ENCODE measurements around the gene MTSS2.

Gene MTSS2

GRCh38 chr16:70713824-70714223 lies 28.0 kb upstream of the MTSS2 start:
- no peak for DNase-seq

DNA sequence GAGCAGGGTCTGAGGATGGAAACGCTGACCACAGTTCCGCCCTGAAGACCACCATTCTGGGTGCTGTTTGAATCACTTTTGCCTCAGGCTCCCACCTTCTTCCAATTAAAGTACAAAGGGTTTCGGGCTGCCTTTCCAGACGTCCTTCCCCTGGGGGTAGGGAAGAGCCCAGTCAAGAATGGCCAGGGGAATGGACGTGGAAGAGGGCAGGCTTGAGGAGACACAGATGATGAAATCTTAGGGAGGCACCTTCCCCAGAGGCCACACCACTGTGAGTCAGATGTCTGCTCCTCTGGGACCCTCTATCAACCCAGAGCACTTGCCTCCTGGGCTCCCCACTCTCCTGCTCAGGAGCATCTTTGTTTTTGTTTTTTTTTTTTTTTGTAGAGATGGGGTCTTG lies 27.5 kb upstream of the MTSS2 start:
- no peak for DNase-seq

- DNase-seq: no peak
Measured at GRCh38 chr16:70712942-70713341, 27.1 kb upstream of the MTSS2 start.

GRCh38 chr16:70712359-70712758 lies 26.5 kb upstream of the MTSS2 start:
- DNase-seq: no peak

GRCh38 chr16:70711211-70712031 lies 25.6 kb upstream of the MTSS2 start:
- DNase-seq: no peak

- DNase-seq: no peak
Measured at GRCh38 chr16:70710422-70711210, 24.8 kb upstream of the MTSS2 start.

DNA sequence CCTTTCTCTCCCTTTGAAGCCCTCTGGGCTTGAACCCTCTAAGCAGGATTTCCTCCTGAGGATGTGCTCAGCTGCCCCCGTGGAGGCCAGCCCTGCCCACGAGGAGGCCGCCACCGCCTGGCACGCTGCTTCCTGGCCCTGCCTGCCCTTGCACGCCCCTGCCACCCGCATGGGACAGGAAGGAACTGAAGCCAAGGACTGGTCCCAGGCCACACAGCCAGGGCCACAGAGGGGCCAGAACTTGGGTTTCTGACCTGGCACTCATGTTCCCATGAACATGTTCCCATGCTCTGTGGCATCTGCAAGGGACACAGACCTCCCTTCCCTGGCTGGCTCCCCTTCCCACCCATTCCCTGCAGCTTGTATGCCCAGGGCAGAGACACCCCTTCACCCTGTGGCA lies 24.1 kb upstream of the MTSS2 start:
- no peak for DNase-seq

DNA sequence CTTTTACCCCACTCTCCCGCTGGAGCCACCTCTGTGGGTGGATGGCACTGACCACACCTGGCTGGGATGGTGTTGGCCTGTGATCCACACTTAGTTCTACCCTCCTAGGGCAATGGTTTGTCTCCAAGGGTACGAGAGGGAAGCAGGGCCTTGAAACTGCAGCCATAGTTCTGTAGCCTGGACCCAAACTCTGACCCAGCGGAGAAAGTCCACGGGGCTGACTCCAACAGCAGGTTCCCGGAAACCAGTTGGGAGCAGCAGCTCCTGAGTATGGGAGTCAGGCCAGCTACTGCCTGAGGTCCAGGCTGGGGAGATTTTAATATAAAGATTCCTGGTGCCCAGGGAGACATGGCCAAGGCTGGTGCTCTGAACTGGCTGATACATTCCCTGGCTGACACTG lies 23.6 kb upstream of the MTSS2 start:
- no peak for DNase-seq

DNA sequence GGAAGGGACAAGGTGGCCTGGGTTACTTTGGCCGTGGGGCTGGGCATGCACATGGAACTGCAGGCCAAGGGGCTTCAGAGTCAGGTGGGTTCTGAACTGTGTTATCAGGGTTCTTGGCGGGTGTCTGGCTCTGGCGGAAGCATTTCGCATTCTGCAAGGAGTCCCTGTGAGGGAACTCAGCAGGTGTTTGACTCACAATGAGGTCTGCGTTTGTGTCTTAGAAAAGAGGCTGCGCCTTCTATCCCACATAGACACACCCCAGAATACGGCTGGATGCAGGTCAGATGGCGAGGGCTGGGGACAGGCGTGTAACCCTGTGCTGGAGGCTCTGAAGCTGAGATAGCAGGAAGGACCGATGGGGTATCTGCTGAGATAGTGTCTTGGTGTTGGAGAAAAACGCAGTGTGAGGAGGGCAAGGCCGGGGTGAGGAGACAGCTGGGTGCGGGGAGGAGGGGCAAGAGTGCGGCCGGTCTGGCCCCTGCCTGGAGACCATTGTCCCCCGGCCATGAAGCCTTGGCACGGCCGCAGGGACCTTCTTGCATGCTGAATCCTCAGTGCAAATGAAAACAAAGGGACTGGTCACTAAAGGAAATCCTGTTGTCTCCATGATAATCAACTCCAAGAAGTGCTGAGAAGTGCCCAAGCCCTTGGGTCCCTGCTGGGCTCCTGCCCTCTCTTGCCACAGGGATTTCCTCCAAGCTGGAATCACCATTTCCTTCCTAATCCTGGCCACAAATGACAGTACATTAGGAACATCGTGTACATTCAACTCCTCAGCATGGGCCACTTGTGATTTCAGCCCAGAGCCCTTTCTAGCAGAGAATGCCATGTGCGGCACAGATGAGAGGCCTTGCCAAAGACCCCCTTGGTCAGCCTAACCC lies 22.8 kb upstream of the MTSS2 start:
- no peak for DNase-seq

GRCh38 chr16:70706948-70707465 lies 21.2 kb upstream of the MTSS2 start:
- no peak for DNase-seq

DNA sequence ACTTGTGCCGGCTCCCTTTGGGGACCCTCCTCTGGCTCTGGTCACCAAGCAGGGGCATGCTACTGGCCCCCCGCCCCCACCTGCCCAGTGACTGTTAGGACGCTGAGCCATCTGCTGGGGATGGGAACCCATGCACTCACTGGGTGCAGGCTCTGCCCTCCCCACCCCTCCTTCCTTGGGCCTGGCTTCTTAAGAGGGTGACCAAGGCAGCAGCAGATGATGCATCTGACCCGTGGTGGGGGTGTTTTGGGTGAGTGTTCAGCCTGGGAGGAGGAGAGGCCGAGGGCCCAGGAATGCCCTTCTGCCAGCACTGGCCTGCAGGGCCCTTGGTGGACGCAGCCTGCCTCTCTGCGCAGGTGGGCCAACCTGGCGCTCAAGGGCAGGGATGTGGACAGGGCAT lies 19.2 kb upstream of the MTSS2 start:
- DNase-seq: no peak

DNA sequence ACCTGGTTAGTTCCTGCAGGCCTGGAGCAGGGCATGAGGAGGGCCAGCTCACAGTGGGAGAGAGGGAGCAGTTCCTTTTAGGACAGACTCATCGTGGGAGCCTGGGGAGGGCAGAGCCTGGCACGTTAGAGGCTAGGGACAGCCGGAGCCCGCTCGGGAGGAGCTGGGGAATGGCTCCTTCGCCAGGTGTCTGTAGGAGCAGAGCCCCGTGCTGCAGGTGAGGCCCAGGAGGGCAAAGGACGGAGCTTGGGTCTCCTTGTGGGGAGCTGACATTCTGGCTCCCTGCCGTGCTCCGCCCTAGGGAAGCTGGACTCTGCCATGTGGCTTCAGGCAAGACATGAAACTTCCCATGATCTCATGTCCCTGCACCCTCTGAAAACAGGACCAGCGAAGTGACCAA lies 18.7 kb upstream of the MTSS2 start:
- no peak for DNase-seq

DNA sequence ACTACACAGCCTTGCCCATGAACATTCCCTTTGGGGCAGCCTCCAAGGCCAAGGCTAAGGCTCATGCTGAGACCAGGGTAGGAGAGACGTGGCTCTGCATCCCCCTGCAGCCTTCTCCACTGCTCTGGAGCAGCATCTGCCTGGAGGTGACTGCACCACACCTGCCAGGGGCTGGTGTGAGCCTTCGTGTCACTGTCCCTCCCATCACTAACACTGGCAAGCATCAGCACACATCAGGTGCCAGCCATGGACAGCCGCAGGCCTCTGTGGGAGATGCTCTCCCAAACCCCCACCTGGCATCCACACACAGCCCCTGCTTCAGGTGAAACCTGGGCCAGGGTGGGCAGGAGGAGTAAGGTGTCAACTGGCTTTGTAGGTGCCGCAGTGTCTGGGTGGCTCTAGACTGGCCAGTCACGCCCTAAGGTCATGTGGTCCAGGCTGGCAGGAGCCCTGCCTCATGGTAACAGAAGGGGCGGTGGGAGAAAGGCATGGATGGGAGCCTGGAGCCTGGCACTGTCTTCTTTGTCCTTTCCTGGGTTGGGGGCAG lies 18.1 kb upstream of the MTSS2 start:
- DNase-seq: no peak

- DNase-seq: no peak
Measured at GRCh38 chr16:70703041-70703834, 17.4 kb upstream of the MTSS2 start.

- DNase-seq: no peak
Measured at GRCh38 chr16:70702624-70703023, 16.8 kb upstream of the MTSS2 start.

GRCh38 chr16:70701998-70702397 lies 16.1 kb upstream of the MTSS2 start:
- no peak for DNase-seq

GRCh38 chr16:70701596-70701995 lies 15.7 kb upstream of the MTSS2 start:
- DNase-seq: no peak

DNA sequence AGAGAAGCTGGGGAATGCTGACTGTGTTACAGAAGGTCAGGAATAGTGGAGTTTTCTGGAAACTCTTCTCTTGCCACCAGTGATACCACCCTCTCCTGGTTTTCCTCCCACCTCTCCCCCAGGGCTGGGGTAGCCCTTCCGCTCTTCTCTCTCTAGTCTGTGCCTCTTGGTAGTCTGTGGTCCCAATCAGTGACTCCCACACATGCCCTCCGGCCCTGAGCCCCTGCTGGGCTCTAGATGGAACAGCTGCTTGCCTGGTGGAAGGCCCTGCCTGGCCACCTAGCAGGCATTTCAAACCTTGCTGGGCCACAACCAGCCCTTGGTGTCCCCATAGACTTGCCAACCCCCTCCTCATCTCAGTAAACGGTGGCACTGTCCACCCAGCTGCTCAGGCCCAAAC lies 15.2 kb upstream of the MTSS2 start:
- DNase-seq: no peak

- no peak for DNase-seq
Measured at GRCh38 chr16:70700101-70701020, 14.5 kb upstream of the MTSS2 start.

DNA sequence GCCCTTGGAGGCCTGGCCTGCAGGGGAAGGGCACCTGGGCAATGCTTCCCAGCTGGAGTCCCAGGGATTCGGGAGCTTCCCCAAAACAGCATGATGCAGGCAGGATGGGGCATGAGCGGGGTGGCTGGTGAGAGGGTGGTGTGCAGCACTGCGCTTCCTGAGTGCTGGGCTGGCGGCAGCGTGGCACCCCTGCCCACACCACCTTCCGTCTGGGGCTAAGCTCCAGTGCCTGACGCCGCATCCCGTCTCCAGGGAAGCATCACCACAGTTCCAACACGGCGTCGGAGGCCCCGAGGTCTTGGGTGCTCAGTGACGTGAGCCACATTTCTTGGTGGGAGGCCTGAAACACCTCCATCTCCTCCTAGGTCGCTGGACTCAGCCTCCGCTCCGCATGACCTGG lies 13.8 kb upstream of the MTSS2 start:
- DNase-seq: no peak

DNA sequence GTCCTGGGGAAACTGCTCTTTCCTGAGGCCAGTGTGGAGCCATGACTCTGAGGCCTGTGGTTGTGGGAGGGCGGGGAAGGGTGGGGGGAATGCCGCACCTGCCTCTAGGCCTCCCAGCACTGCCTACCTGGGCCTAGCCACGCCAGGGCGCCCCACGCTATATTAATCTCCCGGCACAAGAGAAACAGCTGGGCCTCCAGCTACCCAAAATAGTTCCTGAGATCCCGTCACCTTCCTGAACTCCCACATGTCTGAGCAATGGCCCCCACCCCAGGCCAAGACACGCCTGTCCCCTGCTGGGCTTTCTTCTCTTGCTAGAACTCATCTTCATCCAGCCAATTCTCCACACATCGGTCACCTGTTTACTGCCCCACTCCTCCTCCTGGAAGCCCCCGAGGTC lies 13.0 kb upstream of the MTSS2 start:
- no peak for DNase-seq
